ENCODE measurements around the gene CHST8.
"Not testable (repeated sequence)": the region's sequence is repeated elsewhere in the genome, so short reads cannot be mapped to it uniquely, and the experiment has no call there.

Gene CHST8

GRCh38 chr19:33647146-33647545 lies 25.4 kb downstream of the CHST8 start:
- no peak for DNase-seq

GRCh38 chr19:33649627-33650305 lies 28.0 kb downstream of the CHST8 start:
- no peak for DNase-seq

- no peak for DNase-seq
Observed at GRCh38 chr19:33653684-33654083, 31.9 kb downstream of the CHST8 start.

- DNase-seq, result no peak
Observed at GRCh38 chr19:33654840-33655508, 33.2 kb downstream of the CHST8 start.

GRCh38 chr19:33659835-33660234 lies 38.1 kb downstream of the CHST8 start:
- DNase-seq, result no peak

- no peak for DNase-seq
Observed at GRCh38 chr19:33660410-33661124, 38.8 kb downstream of the CHST8 start.

- DNase-seq, result no peak
Observed at GRCh38 chr19:33661336-33661735, 39.6 kb downstream of the CHST8 start.

GRCh38 chr19:33662391-33663092 lies 40.8 kb downstream of the CHST8 start:
- no peak for DNase-seq

GRCh38 chr19:33663316-33663715 lies 41.6 kb downstream of the CHST8 start:
- not testable (repeated sequence) for DNase-seq

- DNase-seq, result no peak
Observed at GRCh38 chr19:33664744-33665143, 43.0 kb downstream of the CHST8 start.

- DNase-seq, result no peak
Observed at GRCh38 chr19:33665776-33666595, 44.2 kb downstream of the CHST8 start.

- no peak for DNase-seq
Observed at GRCh38 chr19:33667141-33667650, 45.4 kb downstream of the CHST8 start.

- DNase-seq, result no peak
Observed at GRCh38 chr19:33667881-33668280, 46.1 kb downstream of the CHST8 start.

GRCh38 chr19:33668968-33669367 lies 47.2 kb downstream of the CHST8 start:
- no peak for DNase-seq

GRCh38 chr19:33669376-33669775 lies 47.6 kb downstream of the CHST8 start:
- no peak for DNase-seq

GRCh38 chr19:33670398-33670797 lies 48.6 kb downstream of the CHST8 start:
- DNase-seq, result no peak

GRCh38 chr19:33671211-33671610 lies 49.5 kb downstream of the CHST8 start:
- no peak for DNase-seq

GRCh38 chr19:33673258-33673875 lies 51.6 kb downstream of the CHST8 start:
- no peak for DNase-seq

- DNase-seq, result no peak
Observed at GRCh38 chr19:33673996-33674625, 52.4 kb downstream of the CHST8 start.

GRCh38 chr19:33674626-33675367 lies 53.0 kb downstream of the CHST8 start:
- no peak for DNase-seq
